ENCODE measurements around the gene PHF2. TPM values are rescaled to one million over a fixed set of nuclear protein-coding genes. Genes with fewer than 3 reads are reported as not detected.

PHF2 gene
- total RNA-seq, 1 experiment from 2014 or later, result 17.4 TPM

GRCh38 chr9:93709600-93710369, 133.4 kb downstream of the PHF2 start:
- no peaks in the 10 kb centered on the region; the same call in none of the 2 replicates for H3K27me3 Mint-ChIP-seq (ENCODE audit: low read depth)

More at GRCh38 chr9:93709600-93710369, 133.4 kb downstream of the PHF2 start:
- no peak overlapping the region for H3K4ac ChIP-seq (ENCODE audit: low read depth, low read length)
- Mint-ChIP-seq H3K27ac (no peak overlapping the region), H3K9me3 (0 out of 5 replicates have a peak, but pooled peaks cover 0 to 2% of the 10 kb centered on the region in 2 experiments), H3K4me3 (no peak overlapping the region), H3K4me1 (no peaks in the 10 kb centered on the region), H3K36me3 (ENCODE audit: insufficient read depth in 1 of 3, low read depth in 3 of 3) (no peaks in the 10 kb centered on the region)
- WGBS (ENCODE audit: extremely low coverage, insufficient read length, low lambda C conversion rate), result no CpG with 5 or more reads among the region's 2 CpGs
- no peaks in the 10 kb centered on the region for H3K23me2 ChIP-seq (ENCODE audit: insufficient read length, low read depth, low read length, poor library complexity, severe bottlenecking)
- no peak overlapping the region for H3K27ac ChIP-seq (ENCODE audit: insufficient read length, low read depth, low read length)
- no peaks in the 10 kb centered on the region for H3K27me3 ChIP-seq (ENCODE audit: insufficient read depth, low read length)
- H2BK120ac ChIP-seq (ENCODE audit: low read depth, low read length, poor library complexity, severe bottlenecking), result no peak overlapping the region
- H2BK12ac ChIP-seq (ENCODE audit: insufficient read length, low read depth, low read length), result no peak overlapping the region
- no peak overlapping the region for H4K8ac ChIP-seq (replicated peaks; ENCODE audit: insufficient read length, low read depth, low read length)
- no peak overlapping the region for H2BK5ac ChIP-seq (ENCODE audit: insufficient read length, low read length)
- no peak overlapping the region for H2BK20ac ChIP-seq (ENCODE audit: low read depth, low read length, poor library complexity, severe bottlenecking)
- no peak for DNase-seq
- no peak overlapping the region for H4K5ac ChIP-seq (ENCODE audit: insufficient read length, low read depth, low read length)
- TF ChIP-seq CTCF (conservative IDR thresholded peaks at IDR 0.05), result no peak
- no peak overlapping the region for H3K14ac ChIP-seq (ENCODE audit: insufficient read depth, low read length)
- no peak overlapping the region for H2BK15ac ChIP-seq (ENCODE audit: low read depth, low read length)
- no peaks in the 10 kb centered on the region for H3K9me3 ChIP-seq (ENCODE audit: control insufficient read depth, low read depth, low read length)
- H3K23ac ChIP-seq (ENCODE audit: insufficient read length, low read depth, low read length), result no peak overlapping the region
- no peak overlapping the region for H2AK5ac ChIP-seq (ENCODE audit: insufficient read length, low read length)
- no peak overlapping the region for H3K9ac ChIP-seq (ENCODE audit: extremely low read depth, insufficient read length, low read length)
- no peak overlapping the region for H3K4me2 ChIP-seq (ENCODE audit: insufficient read depth, insufficient read length, low read length)
- no peaks in the 10 kb centered on the region for H3K79me2 ChIP-seq (ENCODE audit: insufficient read depth, low read length)
- no peak overlapping the region for H3K18ac ChIP-seq (ENCODE audit: insufficient read length, low read depth, low read length)
- H4K91ac ChIP-seq (ENCODE audit: insufficient read length, low read depth, low read length), result no peak overlapping the region
- H2AFZ ChIP-seq (ENCODE audit: low read length), result no peak overlapping the region
- H3K4me1 ChIP-seq (ENCODE audit: insufficient read depth, low read length), result no peaks in the 10 kb centered on the region
- H4K20me1 ChIP-seq (ENCODE audit: control insufficient read depth, insufficient read depth, insufficient read length), result no peaks in the 10 kb centered on the region
- no peaks in the 10 kb centered on the region for H3K79me1 ChIP-seq (ENCODE audit: insufficient read depth, low read depth, low read length, poor library complexity, severe bottlenecking)
- H3K56ac ChIP-seq (ENCODE audit: insufficient read length, low read depth, low read length), result no peak overlapping the region
- no peak overlapping the region for H3T11ph ChIP-seq (ENCODE audit: low read length)

Data from H9 (cell line).